WTC11 (cell line): ENCODE measurements around the gene DNAI1. TPM values are rescaled to one million over a fixed set of nuclear protein-coding genes. Genes with fewer than 3 reads are reported as not detected.

Source experiments
- ATAC-seq: fragments of 200-7000 bp; cut with Tn5 transposase; 2 replicates; pipeline ENCODE4 v1.10.0; 2021; ENCODE audit warnings: mild to moderate bottlenecking, moderate library complexity
- CTCF ChIA-PET: fragments of 300-600 bp; sonication (Branson Sonifier 250); formaldehyde crosslinking; loops from one replicate; lab custom pipeline; 2021; ENCODE audit warnings: antibody characterized with exemption; lab: Charles Lee
- POLR2A ChIA-PET: fragments of 350-600 bp; sonication (Branson Sonifier 250); formaldehyde crosslinking; loops from one replicate; lab custom pipeline; 2021; ENCODE audit warnings: antibody characterized with exemption; lab: Charles Lee
- DNase-seq: peaks from one replicate; pipeline ENCODE4 v3.0.0; 2021; ENCODE audit warnings: low spot score
- H3K27ac Mint-ChIP-seq: 2 replicates; pipeline ENCODE4 v1.8.0; 2021; ENCODE audit warnings: mixed read lengths
- H3K27me3 Mint-ChIP-seq: 2 replicates; pipeline ENCODE4 v1.8.0; 2021; ENCODE audit warnings: low read depth, mild to moderate bottlenecking, moderate library complexity, mixed read lengths
- H3K36me3 Mint-ChIP-seq: 2 replicates; pipeline ENCODE4 v1.8.0; 2021; ENCODE audit warnings: mixed read lengths
- H3K4me1 Mint-ChIP-seq: 2 replicates; pipeline ENCODE4 v1.8.0; 2022; ENCODE audit warnings: mixed read lengths
- H3K4me3 Mint-ChIP-seq: 2 replicates; pipeline ENCODE4 v1.8.0; 2021; ENCODE audit warnings: mild to moderate bottlenecking, moderate library complexity, mixed read lengths
- H3K9me3 Mint-ChIP-seq: 2 replicates; pipeline ENCODE4 v1.8.0; 2021; ENCODE audit warnings: mixed read lengths
- CTCF ChIP-seq: fragments of 200-600 bp; IDR thresholded peaks from 2 replicates; pipeline ENCODE4 v1.8.0; 2022; ENCODE audit warnings: antibody characterized with exemption
- EMX1 ChIP-seq: fragments of 250-450 bp; sonication (Bioruptor Pico); IDR thresholded peaks from 2 replicates; pipeline ENCODE4 v1.8.0; 2021; ENCODE audit warnings: mild to moderate bottlenecking
- ERG ChIP-seq: fragments of 250-450 bp; sonication (Bioruptor Pico); IDR thresholded peaks from 2 replicates; pipeline ENCODE4 v1.8.0; 2021; ENCODE audit warnings: mild to moderate bottlenecking
- ESRRA ChIP-seq: sonication (generic); formaldehyde crosslinking; IDR thresholded peaks from 2 replicates; pipeline ENCODE4 v1.8.1; 2022; ENCODE audit warnings: mild to moderate bottlenecking, missing genetic modification reagents, borderline replicate concordance
- KAT7 ChIP-seq: sonication (generic); formaldehyde crosslinking; IDR thresholded peaks from 2 replicates; pipeline ENCODE4 v1.8.1; 2023; ENCODE audit warnings: missing genetic modification reagents, mild to moderate bottlenecking, borderline replicate concordance
- MXD4 ChIP-seq: fragments of 250-450 bp; sonication (Bioruptor Pico); IDR thresholded peaks from 2 replicates; pipeline ENCODE4 v1.8.0; 2021; ENCODE audit warnings: mild to moderate bottlenecking, moderate library complexity, borderline replicate concordance
- MYBL2 ChIP-seq: sonication (generic); formaldehyde crosslinking; IDR thresholded peaks from 2 replicates; pipeline ENCODE4 v1.8.1; 2023; ENCODE audit warnings: mild to moderate bottlenecking, moderate library complexity, missing genetic modification reagents
- SOX15 ChIP-seq: fragments of 250-450 bp; sonication (Bioruptor Pico); IDR thresholded peaks from 2 replicates; pipeline ENCODE4 v1.9.0; 2021; ENCODE audit warnings: mild to moderate bottlenecking
- ZSCAN18 ChIP-seq: fragments of 250-450 bp; sonication (Bioruptor Pico); IDR thresholded peaks from 2 replicates; pipeline ENCODE4 v2.1.2; 2022; ENCODE audit warnings: mild to moderate bottlenecking, moderate library complexity
- total RNA-seq: library from RNA; stranded (reverse); gene quantifications from 3 replicates; pipeline ENCODE4 v1.2.3, GENCODE V29; 2021
- TF ChIP-seq, protein P1 (sequence below): sonication (generic); formaldehyde crosslinking; IDR thresholded peaks from 2 replicates; pipeline ENCODE4 v1.8.1; 2023; ENCODE audit warnings: mild to moderate bottlenecking, missing genetic modification reagents, moderate library complexity
- TF ChIP-seq, protein P2 (sequence below): sonication (generic); formaldehyde crosslinking; IDR thresholded peaks from 2 replicates; pipeline ENCODE4 v1.8.0; 2023; ENCODE audit warnings: mild to moderate bottlenecking, missing genetic modification reagents
- TF ChIP-seq, protein P3 (sequence below): fragments of 250-450 bp; sonication (Bioruptor Pico); IDR thresholded peaks from 2 replicates; pipeline ENCODE4 v1.9.0; 2021; ENCODE audit warnings: mild to moderate bottlenecking
- TF ChIP-seq, protein P4 (sequence below): sonication (generic); formaldehyde crosslinking; IDR thresholded peaks from 2 replicates; pipeline ENCODE4 v1.8.1; 2022; ENCODE audit warnings: low read depth, missing genetic modification reagents, borderline replicate concordance
- TF ChIP-seq, protein P5 (sequence below): sonication (generic); formaldehyde crosslinking; IDR thresholded peaks from 2 replicates; pipeline ENCODE4 v1.8.1; 2022; ENCODE audit warnings: low read depth, mild to moderate bottlenecking, moderate library complexity, missing genetic modification reagents, borderline replicate concordance

Gene DNAI1
- total RNA-seq, 1 experiment from 2014 or later, result 2.1 TPM

- no peak for TF ChIP-seq KAT7 (CRISPR knock-in tag)
- TF ChIP-seq, protein P1, sequence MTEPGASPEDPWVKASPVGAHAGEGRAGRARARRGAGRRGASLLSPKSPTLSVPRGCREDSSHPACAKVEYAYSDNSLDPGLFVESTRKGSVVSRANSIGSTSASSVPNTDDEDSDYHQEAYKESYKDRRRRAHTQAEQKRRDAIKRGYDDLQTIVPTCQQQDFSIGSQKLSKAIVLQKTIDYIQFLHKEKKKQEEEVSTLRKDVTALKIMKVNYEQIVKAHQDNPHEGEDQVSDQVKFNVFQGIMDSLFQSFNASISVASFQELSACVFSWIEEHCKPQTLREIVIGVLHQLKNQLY (CRISPR knock-in tag), result no peak
- TF ChIP-seq MYBL2 (CRISPR knock-in tag), result no peak
- no peak for TF ChIP-seq MXD4 (CRISPR knock-in tag)
Observed at GRCh38 chr9:34507556-34507955, 49.0 kb downstream of the DNAI1 start (continued).

GRCh38 chr9:34507966-34508365, 49.4 kb downstream of the DNAI1 start:
- POLR2A ChIA-PET, result no interaction called here
- Mint-ChIP-seq H3K36me3 (no peaks in the 10 kb centered on the region), H3K4me1 (peaks cover 41% of the 10 kb centered on the region)

More at GRCh38 chr9:34507966-34508365, 49.4 kb downstream of the DNAI1 start:
- TF ChIP-seq EMX1 (CRISPR knock-in tag) (no peak), CTCF (no peak), ERG (CRISPR knock-in tag) (no peak), ESRRA (no peak), ZSCAN18 (CRISPR knock-in tag) (no peak), SOX15 (CRISPR knock-in tag) (no peak)
- TF ChIP-seq, protein P2, sequence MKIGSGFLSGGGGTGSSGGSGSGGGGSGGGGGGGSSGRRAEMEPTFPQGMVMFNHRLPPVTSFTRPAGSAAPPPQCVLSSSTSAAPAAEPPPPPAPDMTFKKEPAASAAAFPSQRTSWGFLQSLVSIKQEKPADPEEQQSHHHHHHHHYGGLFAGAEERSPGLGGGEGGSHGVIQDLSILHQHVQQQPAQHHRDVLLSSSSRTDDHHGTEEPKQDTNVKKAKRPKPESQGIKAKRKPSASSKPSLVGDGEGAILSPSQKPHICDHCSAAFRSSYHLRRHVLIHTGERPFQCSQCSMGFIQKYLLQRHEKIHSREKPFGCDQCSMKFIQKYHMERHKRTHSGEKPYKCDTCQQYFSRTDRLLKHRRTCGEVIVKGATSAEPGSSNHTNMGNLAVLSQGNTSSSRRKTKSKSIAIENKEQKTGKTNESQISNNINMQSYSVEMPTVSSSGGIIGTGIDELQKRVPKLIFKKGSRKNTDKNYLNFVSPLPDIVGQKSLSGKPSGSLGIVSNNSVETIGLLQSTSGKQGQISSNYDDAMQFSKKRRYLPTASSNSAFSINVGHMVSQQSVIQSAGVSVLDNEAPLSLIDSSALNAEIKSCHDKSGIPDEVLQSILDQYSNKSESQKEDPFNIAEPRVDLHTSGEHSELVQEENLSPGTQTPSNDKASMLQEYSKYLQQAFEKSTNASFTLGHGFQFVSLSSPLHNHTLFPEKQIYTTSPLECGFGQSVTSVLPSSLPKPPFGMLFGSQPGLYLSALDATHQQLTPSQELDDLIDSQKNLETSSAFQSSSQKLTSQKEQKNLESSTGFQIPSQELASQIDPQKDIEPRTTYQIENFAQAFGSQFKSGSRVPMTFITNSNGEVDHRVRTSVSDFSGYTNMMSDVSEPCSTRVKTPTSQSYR, result no peak
- TF ChIP-seq, protein P3, sequence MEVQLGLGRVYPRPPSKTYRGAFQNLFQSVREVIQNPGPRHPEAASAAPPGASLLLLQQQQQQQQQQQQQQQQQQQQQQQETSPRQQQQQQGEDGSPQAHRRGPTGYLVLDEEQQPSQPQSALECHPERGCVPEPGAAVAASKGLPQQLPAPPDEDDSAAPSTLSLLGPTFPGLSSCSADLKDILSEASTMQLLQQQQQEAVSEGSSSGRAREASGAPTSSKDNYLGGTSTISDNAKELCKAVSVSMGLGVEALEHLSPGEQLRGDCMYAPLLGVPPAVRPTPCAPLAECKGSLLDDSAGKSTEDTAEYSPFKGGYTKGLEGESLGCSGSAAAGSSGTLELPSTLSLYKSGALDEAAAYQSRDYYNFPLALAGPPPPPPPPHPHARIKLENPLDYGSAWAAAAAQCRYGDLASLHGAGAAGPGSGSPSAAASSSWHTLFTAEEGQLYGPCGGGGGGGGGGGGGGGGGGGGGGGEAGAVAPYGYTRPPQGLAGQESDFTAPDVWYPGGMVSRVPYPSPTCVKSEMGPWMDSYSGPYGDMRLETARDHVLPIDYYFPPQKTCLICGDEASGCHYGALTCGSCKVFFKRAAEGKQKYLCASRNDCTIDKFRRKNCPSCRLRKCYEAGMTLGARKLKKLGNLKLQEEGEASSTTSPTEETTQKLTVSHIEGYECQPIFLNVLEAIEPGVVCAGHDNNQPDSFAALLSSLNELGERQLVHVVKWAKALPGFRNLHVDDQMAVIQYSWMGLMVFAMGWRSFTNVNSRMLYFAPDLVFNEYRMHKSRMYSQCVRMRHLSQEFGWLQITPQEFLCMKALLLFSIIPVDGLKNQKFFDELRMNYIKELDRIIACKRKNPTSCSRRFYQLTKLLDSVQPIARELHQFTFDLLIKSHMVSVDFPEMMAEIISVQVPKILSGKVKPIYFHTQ (CRISPR knock-in tag), result no peak
- TF ChIP-seq, protein P4, sequence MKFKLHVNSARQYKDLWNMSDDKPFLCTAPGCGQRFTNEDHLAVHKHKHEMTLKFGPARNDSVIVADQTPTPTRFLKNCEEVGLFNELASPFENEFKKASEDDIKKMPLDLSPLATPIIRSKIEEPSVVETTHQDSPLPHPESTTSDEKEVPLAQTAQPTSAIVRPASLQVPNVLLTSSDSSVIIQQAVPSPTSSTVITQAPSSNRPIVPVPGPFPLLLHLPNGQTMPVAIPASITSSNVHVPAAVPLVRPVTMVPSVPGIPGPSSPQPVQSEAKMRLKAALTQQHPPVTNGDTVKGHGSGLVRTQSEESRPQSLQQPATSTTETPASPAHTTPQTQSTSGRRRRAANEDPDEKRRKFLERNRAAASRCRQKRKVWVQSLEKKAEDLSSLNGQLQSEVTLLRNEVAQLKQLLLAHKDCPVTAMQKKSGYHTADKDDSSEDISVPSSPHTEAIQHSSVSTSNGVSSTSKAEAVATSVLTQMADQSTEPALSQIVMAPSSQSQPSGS (CRISPR knock-in tag), result no peak
- TF ChIP-seq, protein P5, sequence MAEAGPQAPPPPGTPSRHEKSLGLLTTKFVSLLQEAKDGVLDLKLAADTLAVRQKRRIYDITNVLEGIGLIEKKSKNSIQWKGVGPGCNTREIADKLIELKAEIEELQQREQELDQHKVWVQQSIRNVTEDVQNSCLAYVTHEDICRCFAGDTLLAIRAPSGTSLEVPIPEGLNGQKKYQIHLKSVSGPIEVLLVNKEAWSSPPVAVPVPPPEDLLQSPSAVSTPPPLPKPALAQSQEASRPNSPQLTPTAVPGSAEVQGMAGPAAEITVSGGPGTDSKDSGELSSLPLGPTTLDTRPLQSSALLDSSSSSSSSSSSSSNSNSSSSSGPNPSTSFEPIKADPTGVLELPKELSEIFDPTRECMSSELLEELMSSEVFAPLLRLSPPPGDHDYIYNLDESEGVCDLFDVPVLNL (CRISPR knock-in tag), result no peak
- H3K27me3 Mint-ChIP-seq, result no peaks in the 10 kb centered on the region
- H3K4me3 Mint-ChIP-seq, result no peak overlapping the region
- ATAC-seq, result no peak
- DNase-seq, result no peak
- no peaks in the 10 kb centered on the region for H3K9me3 Mint-ChIP-seq
- CTCF ChIA-PET, result interaction anchor here (1.3 to 1.4 kb wide), 2 partner anchors 96 to 104 kb away, joined by 3 to 4 read pairs; no protein-coding TSS in a partner anchor
- H3K27ac Mint-ChIP-seq, result no peak overlapping the region
